ENCODE data around the gene COL8A1. TPM values are rescaled to one million over a fixed set of nuclear protein-coding genes. Genes with fewer than 3 reads are reported as not detected.

The COL8A1 gene
- total and polyA plus RNA-seq, 8 donors: 0.96 to 283 (median 2.6) TPM

DNA sequence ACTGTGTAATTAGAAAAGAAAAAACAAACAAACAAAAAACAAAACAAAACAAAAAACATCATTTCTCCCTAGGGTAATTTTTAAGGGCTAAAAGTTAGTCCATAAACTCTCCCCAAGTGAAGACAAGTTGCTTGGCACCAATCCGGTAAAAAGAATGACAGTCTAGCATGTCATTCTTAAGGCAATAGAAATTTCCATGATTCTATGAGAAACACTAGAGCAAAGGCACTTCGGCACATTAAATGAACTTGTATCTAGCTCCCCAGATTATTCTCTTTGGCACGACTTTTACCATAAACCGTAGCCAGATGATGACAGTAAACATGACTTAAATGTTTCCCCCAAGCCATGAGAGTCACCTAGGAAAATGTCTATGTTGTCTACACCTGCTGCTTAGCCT lies 10.1 kb downstream of the COL8A1 start:
- ATAC-seq: no peak
- intact Hi-C loops (cut with DNase I): no loop called here

DNA sequence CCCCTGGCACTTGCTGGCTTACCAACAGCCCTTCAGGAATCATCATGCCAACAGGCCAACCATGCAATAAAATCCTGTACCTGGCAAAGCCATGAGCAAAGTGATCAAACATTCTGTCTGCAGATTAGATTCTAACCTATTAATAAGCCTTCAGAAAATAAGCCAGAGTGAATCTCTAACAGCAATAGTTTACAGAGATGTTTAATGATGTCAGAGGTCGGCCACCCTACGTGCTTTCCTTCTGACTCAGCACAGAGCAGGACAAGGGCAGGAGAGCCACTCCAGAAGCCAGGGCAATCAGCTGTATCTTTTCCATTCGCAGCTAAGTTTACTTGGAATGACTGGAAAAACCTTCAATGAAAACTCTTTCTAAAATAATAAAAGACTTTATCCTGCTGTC lies 13.1 kb downstream of the COL8A1 start:
- intact Hi-C loops (cut with DNase I): no loop called here
- ATAC-seq (peak; percentile 85), DNase-seq (peak in 1 of 4 donors; percentile 54)
- TF ChIP-seq, protein P1, sequence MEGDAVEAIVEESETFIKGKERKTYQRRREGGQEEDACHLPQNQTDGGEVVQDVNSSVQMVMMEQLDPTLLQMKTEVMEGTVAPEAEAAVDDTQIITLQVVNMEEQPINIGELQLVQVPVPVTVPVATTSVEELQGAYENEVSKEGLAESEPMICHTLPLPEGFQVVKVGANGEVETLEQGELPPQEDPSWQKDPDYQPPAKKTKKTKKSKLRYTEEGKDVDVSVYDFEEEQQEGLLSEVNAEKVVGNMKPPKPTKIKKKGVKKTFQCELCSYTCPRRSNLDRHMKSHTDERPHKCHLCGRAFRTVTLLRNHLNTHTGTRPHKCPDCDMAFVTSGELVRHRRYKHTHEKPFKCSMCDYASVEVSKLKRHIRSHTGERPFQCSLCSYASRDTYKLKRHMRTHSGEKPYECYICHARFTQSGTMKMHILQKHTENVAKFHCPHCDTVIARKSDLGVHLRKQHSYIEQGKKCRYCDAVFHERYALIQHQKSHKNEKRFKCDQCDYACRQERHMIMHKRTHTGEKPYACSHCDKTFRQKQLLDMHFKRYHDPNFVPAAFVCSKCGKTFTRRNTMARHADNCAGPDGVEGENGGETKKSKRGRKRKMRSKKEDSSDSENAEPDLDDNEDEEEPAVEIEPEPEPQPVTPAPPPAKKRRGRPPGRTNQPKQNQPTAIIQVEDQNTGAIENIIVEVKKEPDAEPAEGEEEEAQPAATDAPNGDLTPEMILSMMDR (IDR thresholded peaks at IDR 0.05): no peak
- Histone ChIP-seq H3K27ac (peak overlapping the region; percentile 13 to 78), H3K4me1 (peaks cover 4 to 22% of the 10 kb centered on the region in 2 donors), H3K9me3 (no peaks in the 10 kb centered on the region), H3K4me3 (no peak overlapping the region), H3K27me3 (no peaks in the 10 kb centered on the region), H3K36me3 (no peaks in the 10 kb centered on the region)

More for the DNA sequence above, 10.1 kb downstream of the COL8A1 start:
- TF ChIP-seq, protein P1 (IDR thresholded peaks at IDR 0.05): no peak
- Histone ChIP-seq H3K4me3 (no peak overlapping the region), H3K36me3 (no peaks in the 10 kb centered on the region), H3K9me3 (no peaks in the 10 kb centered on the region), H3K4me1 (peaks cover 4 to 27% of the 10 kb centered on the region in 2 donors), H3K27ac (peak overlapping the region in 1 of 2 donors; percentile 74), H3K27me3 (no peaks in the 10 kb centered on the region)
- DNase-seq: no peak

DNA sequence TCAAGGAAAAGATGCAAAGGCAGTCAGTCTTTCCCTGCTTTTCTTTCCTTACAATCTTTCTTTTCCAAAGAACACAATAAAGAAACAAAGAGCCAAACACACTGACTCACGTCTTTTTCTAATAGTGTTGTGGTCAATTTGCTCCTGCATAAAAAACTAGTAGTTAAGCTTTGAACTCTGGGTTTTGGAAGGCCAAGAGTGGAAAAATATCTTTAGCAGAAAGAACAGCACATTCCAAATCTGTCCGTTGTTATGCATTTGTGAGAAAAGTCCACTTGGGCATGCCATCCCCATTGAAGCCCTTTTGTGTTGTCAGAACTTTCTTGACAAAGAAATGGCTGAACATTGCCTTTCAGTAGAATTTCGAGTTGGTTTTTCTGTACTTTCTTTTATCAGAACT lies 18.2 kb downstream of the COL8A1 start:
- peak overlapping the region in 1 of 2 donors; percentile 46 for H3K27ac ChIP-seq
- ATAC-seq (no peak), DNase-seq (no peak)
- no peaks in the 10 kb centered on the region for H3K9me3 ChIP-seq
- peaks cover 0 to 30% of the 10 kb centered on the region in 2 donors for H3K4me1 ChIP-seq
- no peak overlapping the region for H3K4me3 ChIP-seq
- no peaks in the 10 kb centered on the region for H3K27me3 ChIP-seq
- TF ChIP-seq, protein P1 (IDR thresholded peaks at IDR 0.05): no peak
- no peaks in the 10 kb centered on the region for H3K36me3 ChIP-seq
- intact Hi-C loops (cut with DNase I): no loop called here

DNA sequence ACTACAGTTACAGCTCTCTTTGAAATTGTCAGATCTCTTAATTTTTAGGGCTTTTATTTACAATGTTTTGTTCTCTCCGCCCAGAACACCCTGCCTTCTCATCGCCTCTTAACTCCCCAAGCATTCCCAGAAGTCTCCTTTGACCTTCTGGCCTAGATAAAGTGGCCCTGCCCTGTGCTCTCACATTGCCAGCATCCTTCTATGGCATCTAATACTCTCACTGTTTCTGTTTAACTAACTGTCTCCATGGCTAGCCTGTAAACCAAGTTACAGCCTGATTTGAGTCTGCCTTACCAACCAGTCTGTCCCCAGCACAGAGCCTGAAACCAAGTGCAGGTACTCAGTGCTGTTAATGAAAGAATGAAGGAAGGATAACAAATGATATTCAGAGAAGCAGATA lies 19.9 kb downstream of the COL8A1 start:
- intact Hi-C loops (cut with DNase I): no loop called here
- Histone ChIP-seq H3K4me3 (no peak overlapping the region), H3K4me1 (peaks cover 0 to 27% of the 10 kb centered on the region in 2 donors), H3K36me3 (no peaks in the 10 kb centered on the region), H3K9me3 (no peaks in the 10 kb centered on the region), H3K27me3 (no peaks in the 10 kb centered on the region), H3K27ac (peak overlapping the region; percentile 43 to 79)
- peak; percentile 73 for ATAC-seq
- TF ChIP-seq, protein P1 (IDR thresholded peaks at IDR 0.05): no peak
- no peak for DNase-seq

DNA sequence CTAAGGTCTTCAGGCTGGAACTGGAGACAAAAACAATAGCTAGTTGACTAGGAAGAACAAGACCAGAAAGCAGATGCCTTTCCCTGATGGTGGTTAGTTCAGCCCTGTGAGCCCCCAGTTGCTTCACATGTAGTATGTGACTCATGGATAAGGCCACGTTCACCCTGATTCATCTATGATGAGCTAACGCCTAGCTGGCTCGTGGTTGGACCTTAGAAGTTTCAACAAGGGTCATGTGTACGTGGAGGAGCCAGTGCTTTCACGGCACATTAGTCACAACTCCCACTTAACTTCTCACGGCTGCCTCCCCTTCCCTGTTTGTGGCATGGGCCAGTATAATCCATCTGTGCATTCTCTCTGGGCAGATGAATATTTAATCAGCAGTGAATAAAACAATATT lies 20.6 kb downstream of the COL8A1 start:
- Histone ChIP-seq H3K9me3 (no peaks in the 10 kb centered on the region), H3K27me3 (no peaks in the 10 kb centered on the region), H3K4me3 (no peak overlapping the region), H3K4me1 (peaks cover 0 to 27% of the 10 kb centered on the region in 2 donors), H3K36me3 (no peaks in the 10 kb centered on the region), H3K27ac (peak overlapping the region; percentile 43 to 79)
- no peak for DNase-seq
- TF ChIP-seq, protein P1 (IDR thresholded peaks at IDR 0.05): no peak
- intact Hi-C loops (cut with DNase I): no loop called here
- peak; percentile 48 for ATAC-seq
